H7 (cell line): ENCODE measurements around the gene PARPBP. TPM values are rescaled to one million over a fixed set of nuclear protein-coding genes. Genes with fewer than 3 reads are reported as not detected.
"Not testable (repeated sequence)": the region's sequence is repeated elsewhere in the genome, so short reads cannot be mapped to it uniquely, and the experiment has no call there.

Experiments
- DNase-seq: peaks from one replicate; pipeline ENCODE4 v3.0.0; 2012
- H3K27me3 ChIP-seq: 2 replicates; pipeline ENCODE4 v1.6.0; 2011; ENCODE audit warnings: mild to moderate bottlenecking, low read length; ENCODE audit not compliant: control insufficient read depth, insufficient read depth
- H3K36me3 ChIP-seq: replicated peaks from 2 replicates; pipeline ENCODE4 v1.5.1; 2011; ENCODE audit warnings: low read length; ENCODE audit not compliant: control insufficient read depth, insufficient read depth
- H3K4me3 ChIP-seq: 2 replicates; pipeline ENCODE4 v1.5.1; 2011; ENCODE audit warnings: low read depth, mild to moderate bottlenecking, control low read depth, low read length, moderate library complexity; ENCODE audit not compliant: insufficient read depth
- total RNA-seq: library from RNA; depleted of rRNA; stranded (reverse); fragments of >200 nt; shearing (Covaris generic); gene quantifications from 2 replicates; pipeline ENCODE4 v1.2.3, GENCODE V29; 2014; rRNA removed

Gene PARPBP, protein sequence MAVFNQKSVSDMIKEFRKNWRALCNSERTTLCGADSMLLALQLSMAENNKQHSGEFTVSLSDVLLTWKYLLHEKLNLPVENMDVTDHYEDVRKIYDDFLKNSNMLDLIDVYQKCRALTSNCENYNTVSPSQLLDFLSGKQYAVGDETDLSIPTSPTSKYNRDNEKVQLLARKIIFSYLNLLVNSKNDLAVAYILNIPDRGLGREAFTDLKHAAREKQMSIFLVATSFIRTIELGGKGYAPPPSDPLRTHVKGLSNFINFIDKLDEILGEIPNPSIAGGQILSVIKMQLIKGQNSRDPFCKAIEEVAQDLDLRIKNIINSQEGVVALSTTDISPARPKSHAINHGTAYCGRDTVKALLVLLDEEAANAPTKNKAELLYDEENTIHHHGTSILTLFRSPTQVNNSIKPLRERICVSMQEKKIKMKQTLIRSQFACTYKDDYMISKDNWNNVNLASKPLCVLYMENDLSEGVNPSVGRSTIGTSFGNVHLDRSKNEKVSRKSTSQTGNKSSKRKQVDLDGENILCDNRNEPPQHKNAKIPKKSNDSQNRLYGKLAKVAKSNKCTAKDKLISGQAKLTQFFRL
- total RNA-seq, result 30.9 and 33.5 TPM in 2 replicates

DNA sequence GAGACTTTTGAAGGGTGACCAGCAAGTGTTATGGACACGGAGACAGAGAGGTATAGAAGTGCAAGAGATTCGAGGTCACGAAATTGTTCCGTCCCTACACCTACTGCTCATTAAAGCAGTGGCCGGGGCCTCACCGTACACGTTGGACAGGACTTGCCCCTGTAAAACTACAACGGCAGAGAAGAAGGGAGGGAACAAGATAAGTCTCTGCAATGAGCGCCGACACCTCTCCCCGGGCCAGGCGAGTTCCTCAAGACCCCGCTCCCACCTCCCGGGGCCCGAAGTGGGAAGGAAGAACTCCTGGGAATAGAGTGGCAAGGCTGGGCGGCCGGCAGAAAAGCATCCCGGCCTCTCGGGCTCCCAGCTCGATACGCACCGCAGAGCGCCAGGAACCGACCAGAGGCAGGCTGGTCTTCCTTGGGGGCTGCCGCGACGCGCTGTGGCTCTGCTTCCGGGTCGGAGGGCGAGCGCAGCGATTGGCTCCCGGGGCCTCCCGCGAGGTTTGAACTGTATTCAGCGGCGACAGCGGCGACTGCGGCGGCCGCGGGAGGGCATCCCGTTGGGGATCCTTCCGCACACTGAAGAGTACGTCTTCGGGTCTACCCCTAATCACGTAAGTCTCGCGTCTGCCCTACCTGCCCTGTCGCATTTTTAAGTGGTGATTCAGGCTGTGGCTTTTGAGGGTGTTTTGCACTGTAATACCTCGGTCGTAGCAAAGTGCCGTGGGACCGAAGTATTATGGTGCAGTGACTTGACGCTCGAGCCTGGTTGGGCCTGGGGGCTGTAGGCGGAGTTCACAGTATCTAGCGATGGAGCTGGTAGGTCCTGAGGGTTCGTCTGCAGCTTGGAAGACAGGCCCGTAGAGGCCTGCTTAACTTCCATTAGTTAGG, at the start of gene PARPBP, which contains the start of gene NUP37:
PARPBP (plus strand) TSS at position 510 of the 890 bp plus-strand sequence. CDS start 3,706 bp downstream, outside the sequence.
NUP37 (minus strand) TSS at position 441 of the 890 bp plus-strand sequence. CDS start 1,596 bp downstream, outside the sequence.
- Histone ChIP-seq H3K27me3 (no peaks in the 10 kb centered on the region), H3K36me3 (peaks cover 4% of the 10 kb centered on the region; the same call in 1 of the 2 replicates), H3K4me3 (peak within 1 kb of the TSS; percentile 70)
- peak; percentile 88 for DNase-seq

GRCh38 chr12:102072092-102072491, 47.9 kb upstream of the PARPBP start:
- not testable (repeated sequence) for H3K4me3 ChIP-seq, H3K36me3 ChIP-seq, H3K27me3 ChIP-seq, DNase-seq

DNA sequence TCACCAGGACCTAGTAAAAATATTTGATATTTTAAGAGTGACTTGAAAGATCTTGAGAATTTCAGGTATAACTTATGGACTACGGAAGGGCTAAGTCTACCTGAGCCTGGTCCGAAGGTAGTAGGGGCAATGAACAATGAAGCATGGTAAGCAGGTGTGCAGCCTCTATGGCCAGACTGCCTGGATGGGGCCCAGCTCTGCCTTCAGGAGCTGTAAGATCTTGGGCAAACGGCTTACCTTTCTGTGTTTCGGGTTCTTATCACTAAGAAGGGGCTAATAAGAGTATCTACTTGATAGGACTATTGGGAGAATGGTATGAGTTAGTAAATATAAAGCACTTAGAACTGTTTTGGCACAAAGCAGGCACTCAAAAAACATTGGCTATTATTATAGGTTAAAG, 39.1 kb upstream of the PARPBP start:
- H3K4me3 ChIP-seq, result no peak overlapping the region
- DNase-seq, result no peak

DNA sequence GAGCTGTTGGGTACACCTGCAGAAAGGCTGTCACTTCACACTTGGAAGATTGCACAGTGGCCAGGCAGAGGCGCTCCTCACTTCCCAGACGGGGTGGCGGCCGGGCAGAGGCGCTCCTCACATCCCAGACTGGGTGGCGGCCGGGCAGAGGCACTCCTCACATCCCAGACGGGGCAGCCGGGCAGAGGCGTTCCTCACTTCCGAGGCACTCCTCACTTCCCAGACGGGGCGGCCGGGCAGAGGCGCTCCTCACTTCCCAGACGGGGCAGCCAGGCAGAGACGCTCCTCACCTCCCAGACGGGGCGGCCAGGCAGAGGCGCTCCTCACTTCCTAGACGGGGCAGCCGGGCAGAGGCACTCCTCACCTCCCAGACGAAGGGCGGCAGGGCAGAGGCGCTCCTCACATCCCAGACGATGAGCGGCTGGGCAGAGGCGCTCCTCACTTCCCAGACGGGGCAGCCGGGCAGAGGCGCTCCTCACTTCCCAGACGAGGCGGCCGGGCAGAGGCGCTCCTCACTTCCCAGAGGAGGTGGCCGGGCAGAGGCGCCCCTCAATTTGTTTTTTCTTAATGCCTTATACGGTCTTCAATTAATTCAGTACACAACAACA, 30.7 kb upstream of the PARPBP start:
- H3K27me3 ChIP-seq, DNase-seq, H3K4me3 ChIP-seq, H3K36me3 ChIP-seq: not testable (repeated sequence)

More for the DNA sequence above, 39.1 kb upstream of the PARPBP start:
- Histone ChIP-seq H3K36me3 (peaks cover 3% of the 10 kb centered on the region), H3K27me3 (no peaks in the 10 kb centered on the region)

- no peak overlapping the region for H3K4me3 ChIP-seq
- peaks cover 1% of the 10 kb centered on the region for H3K36me3 ChIP-seq
- no peaks in the 10 kb centered on the region for H3K27me3 ChIP-seq
- no peak for DNase-seq
These were observed 26.7 kb upstream of the PARPBP start for GRCh38 chr12:102093319-102093718.

GRCh38 chr12:102095677-102096263, 24.2 kb upstream of the PARPBP start:
- no peaks in the 10 kb centered on the region for H3K27me3 ChIP-seq
- no peak overlapping the region for H3K4me3 ChIP-seq
- DNase-seq, result no peak
- peaks cover 3% of the 10 kb centered on the region for H3K36me3 ChIP-seq

GRCh38 chr12:102096855-102097254, 23.1 kb upstream of the PARPBP start:
- Histone ChIP-seq H3K36me3 (peaks cover 3% of the 10 kb centered on the region), H3K4me3 (no peak overlapping the region), H3K27me3 (no peaks in the 10 kb centered on the region)
- DNase-seq, result no peak

- Histone ChIP-seq H3K36me3 (peaks cover 24% of the 10 kb centered on the region), H3K4me3 (no peak overlapping the region), H3K27me3 (no peaks in the 10 kb centered on the region)
- DNase-seq, result no peak
These were observed 13.1 kb upstream of the PARPBP start for GRCh38 chr12:102106905-102107304.

DNA sequence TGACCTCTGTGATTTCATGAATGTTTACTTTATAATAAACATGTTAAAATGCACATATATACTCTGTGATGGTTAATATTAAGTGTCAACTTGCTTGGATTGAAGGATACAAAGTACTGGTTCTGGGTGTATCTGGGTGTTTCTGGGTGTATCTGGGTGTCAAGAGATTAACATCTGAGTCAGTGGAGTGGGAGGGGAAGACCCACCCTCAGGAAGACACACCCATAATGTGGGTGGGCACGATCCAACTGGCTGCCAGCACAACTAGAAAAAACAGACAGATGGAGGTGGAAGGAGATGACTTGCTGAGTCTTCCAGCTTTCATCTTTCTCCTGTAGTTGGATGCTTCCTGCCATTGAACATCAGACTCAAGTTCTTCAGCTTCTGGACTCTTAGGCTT, 12.0 kb upstream of the PARPBP start:
- DNase-seq, result no peak
- H3K36me3 ChIP-seq, result peaks cover 24% of the 10 kb centered on the region
- H3K27me3 ChIP-seq, result no peaks in the 10 kb centered on the region
- no peak overlapping the region for H3K4me3 ChIP-seq

GRCh38 chr12:102110782-102111181, 9.2 kb upstream of the PARPBP start:
- DNase-seq, result no peak
- Histone ChIP-seq H3K36me3 (peaks cover 22% of the 10 kb centered on the region), H3K4me3 (no peak overlapping the region), H3K27me3 (no peaks in the 10 kb centered on the region)

DNA sequence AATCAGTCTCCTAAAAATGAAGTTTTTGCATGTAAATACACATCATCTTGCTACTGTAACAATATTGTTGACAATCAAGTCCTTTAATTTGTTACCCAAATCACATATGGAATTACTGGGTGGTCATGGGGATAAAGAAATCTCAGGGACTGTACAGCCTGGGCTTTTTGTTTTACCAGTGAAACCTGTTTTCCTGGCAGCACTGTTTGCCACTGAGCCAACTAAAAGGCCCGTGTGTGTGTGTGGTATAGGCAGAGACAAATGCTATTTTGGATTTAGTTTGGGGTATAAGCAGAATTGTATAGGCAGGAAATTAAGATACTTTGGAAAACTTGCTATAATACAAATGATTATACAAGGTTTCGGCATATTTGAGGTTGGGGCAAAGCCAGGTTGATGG, 5.8 kb upstream of the PARPBP start:
- Histone ChIP-seq H3K36me3 (peaks cover 8% of the 10 kb centered on the region), H3K27me3 (no peaks in the 10 kb centered on the region)
- DNase-seq, result no peak

GRCh38 chr12:102116392-102116791, 3.6 kb upstream of the PARPBP start:
- H3K4me3 ChIP-seq, result no peak overlapping the region
- no peak for DNase-seq
- H3K36me3 ChIP-seq, result peaks cover 4% of the 10 kb centered on the region; the same call in 1 of the 2 replicates
- no peaks in the 10 kb centered on the region for H3K27me3 ChIP-seq

More for the DNA sequence above, 5.8 kb upstream of the PARPBP start:
- H3K4me3 ChIP-seq, result no peak overlapping the region

GRCh38 chr12:102118874-102119273, 1.1 kb upstream of the PARPBP start:
- no peaks in the 10 kb centered on the region for H3K27me3 ChIP-seq
- H3K36me3 ChIP-seq, result peaks cover 4% of the 10 kb centered on the region; the same call in 1 of the 2 replicates
- no peak for DNase-seq
- no peak overlapping the region; the same call in 1 of the 2 replicates for H3K4me3 ChIP-seq

DNA sequence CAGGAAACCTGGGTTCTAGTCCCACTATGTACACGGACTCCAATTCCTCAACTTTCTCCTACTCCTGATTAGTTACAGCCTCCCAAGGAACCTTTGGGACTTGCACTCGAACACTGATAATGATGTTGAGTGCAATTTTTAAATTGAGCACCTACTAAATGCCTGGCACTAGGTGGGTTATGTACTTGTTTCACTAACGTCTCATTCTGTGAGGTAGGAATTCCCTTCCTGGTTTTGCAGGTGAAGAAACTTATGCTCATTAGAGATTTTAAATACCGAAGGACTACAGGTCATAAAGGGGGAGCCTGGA, 536 bp downstream of the PARPBP start:
- Histone ChIP-seq H3K4me3 (peak overlapping the region; percentile 70), H3K36me3 (peaks cover 6% of the 10 kb centered on the region; the same call in 1 of the 2 replicates), H3K27me3 (no peaks in the 10 kb centered on the region)
- peak; percentile 3 for DNase-seq
